HEK293 (cell line): ENCODE data around the gene KATNB1.

Experiments
- CTCF ChIP-seq: fragments of 450-650 bp; formaldehyde crosslinking; IDR thresholded peaks from 2 replicates; pipeline ENCODE4 v1.5.1; 2016; ENCODE audit warnings: missing biosample characterization, missing genetic modification characterization
- EGR2 ChIP-seq: fragments of 450-650 bp; formaldehyde crosslinking; IDR thresholded peaks from 2 replicates; pipeline ENCODE4 v1.5.1; 2016; ENCODE audit warnings: low read depth, missing biosample characterization, missing genetic modification characterization
- PRDM6 ChIP-seq: fragments of 450-650 bp; formaldehyde crosslinking; IDR thresholded peaks from 2 replicates; pipeline ENCODE4 v1.5.1; 2017; ENCODE audit warnings: missing biosample characterization, missing genetic modification characterization
- YY1 ChIP-seq: fragments of 450-650 bp; formaldehyde crosslinking; IDR thresholded peaks from 2 replicates; pipeline ENCODE4 v1.5.1; 2018; ENCODE audit warnings: missing biosample characterization, missing genetic modification characterization
- ZNF274 ChIP-seq, 2 experiments: fragments of 200-500 bp in 1 of 2; fragments of 450-650 bp in 1 of 2; sonication (Bioruptor generic) in 1 of 2; formaldehyde crosslinking in 1 of 2; IDR thresholded peaks; 2 replicates each; pipeline versions ENCODE4 v1.5.1 to v1.6.1; 2014 to 2016; ENCODE audit warnings: borderline replicate concordance in 1 of 2, inconsistent platforms in 1 of 2, low read length in 1 of 2, missing biosample characterization in 1 of 2, missing genetic modification characterization in 1 of 2
- ZSCAN18 ChIP-seq: fragments of 450-650 bp; formaldehyde crosslinking; IDR thresholded peaks from 2 replicates; pipeline ENCODE4 v1.5.1; 2016; ENCODE audit warnings: missing biosample characterization, missing genetic modification characterization

GRCh38 chr16:57794849-57795430 lies 59.4 kb downstream of the KATNB1 start:
- TF ChIP-seq ZNF274 (IDR thresholded peaks at IDR 0.05; ENCODE audit: low read length) (no peak), ZNF274 (tag by site-specific recombination; IDR thresholded peaks at IDR 0.05; ENCODE audit: borderline replicate concordance) (no peak), EGR2 (tag by site-specific recombination) (no peak), CTCF (tag by site-specific recombination) (no peak), ZSCAN18 (tag by site-specific recombination) (no peak), PRDM6 (tag by site-specific recombination) (no peak), YY1 (tag by site-specific recombination) (no peak)
